ENCODE data around the gene EXOC6. TPM values are rescaled to one million over a fixed set of nuclear protein-coding genes. Genes with fewer than 3 reads are reported as not detected.

Gene EXOC6
- total and polyA plus RNA-seq, 2 donors: 10.6 to 17.4 TPM

DNA sequence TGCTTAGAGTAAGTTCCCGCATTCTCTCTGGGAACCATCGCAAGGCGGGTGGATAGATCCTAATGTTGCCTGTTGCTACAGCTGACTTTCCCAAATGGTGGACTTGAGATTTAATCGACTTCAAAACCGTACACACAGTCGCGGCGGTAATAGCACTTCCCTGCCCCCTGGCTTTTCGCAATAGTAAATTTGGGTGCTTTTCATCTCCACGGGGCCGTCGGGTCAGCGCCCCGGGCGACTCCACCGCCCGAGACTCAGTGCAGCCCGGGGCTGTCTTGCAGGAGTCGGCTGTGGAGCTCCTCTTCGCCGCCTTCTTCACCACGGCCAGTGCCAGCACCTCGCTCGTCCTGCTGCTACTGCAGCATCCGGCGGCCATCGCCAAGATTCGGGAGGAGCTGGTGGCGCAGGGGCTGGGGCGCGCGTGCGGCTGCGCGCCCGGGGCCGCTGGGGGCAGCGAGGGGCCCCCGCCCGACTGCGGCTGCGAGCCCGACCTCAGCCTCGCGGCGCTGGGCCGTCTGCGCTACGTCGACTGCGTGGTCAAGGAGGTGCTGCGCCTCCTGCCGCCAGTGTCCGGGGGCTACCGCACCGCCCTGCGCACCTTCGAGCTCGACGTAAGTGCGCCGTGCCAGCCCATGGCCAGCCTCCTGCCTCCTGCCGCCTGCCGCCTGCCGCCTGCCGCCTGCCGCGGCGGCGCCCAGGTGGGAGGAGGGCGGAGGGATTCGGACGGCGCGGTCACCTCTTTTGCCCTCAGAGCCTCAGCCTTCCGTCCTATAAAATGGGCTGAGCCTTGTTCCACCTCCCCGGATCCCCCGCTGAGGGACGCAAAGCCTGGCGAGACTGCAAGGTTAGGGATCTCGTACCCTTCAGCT, 217.6 kb downstream of the EXOC6 start:
- peaks cover 9 to 11% of the 10 kb centered on the region in 2 donors for H3K4me1 ChIP-seq (ENCODE audit: control insufficient read depth in 2 of 2, insufficient read depth in 2 of 2, low read length in 2 of 2)
- no peaks in the 10 kb centered on the region for H3K36me3 ChIP-seq (ENCODE audit: control insufficient read depth in 2 of 2, insufficient read depth in 2 of 2, low read length in 1 of 2)
- H3K27me3 ChIP-seq (ENCODE audit: control insufficient read depth in 2 of 2, insufficient read depth in 1 of 2, low read length in 1 of 2): peaks cover 99 to 100% of the 10 kb centered on the region in 2 donors
- no peak overlapping the region for H3K27ac ChIP-seq (ENCODE audit: low read depth in 1 of 2, low read length in 1 of 2)
- WGBS: 6% methylated on average over 81 of the region's 81 CpGs
- no peak for DNase-seq (ENCODE audit: low read depth in 6 of 9, low spot score in 9 of 9)
- peaks cover 0 to 1% of the 10 kb centered on the region in 2 donors for H3K9me3 ChIP-seq (ENCODE audit: control insufficient read depth in 2 of 2, insufficient read depth in 1 of 2, low read length in 1 of 2)
- H3K4me3 ChIP-seq (ENCODE audit: low read length in 2 of 2): no peak overlapping the region

- 22% methylated on average over 11 of the region's 11 CpGs for WGBS
- Histone ChIP-seq H3K27me3 (ENCODE audit: control insufficient read depth in 2 of 2, insufficient read depth in 1 of 2, low read length in 1 of 2) (peaks cover 98 to 100% of the 10 kb centered on the region in 2 donors), H3K36me3 (ENCODE audit: control insufficient read depth in 2 of 2, insufficient read depth in 2 of 2, low read length in 1 of 2) (no peaks in the 10 kb centered on the region), H3K4me3 (ENCODE audit: low read length in 2 of 2) (no peak overlapping the region), H3K9me3 (ENCODE audit: control insufficient read depth in 2 of 2, insufficient read depth in 1 of 2, low read length in 1 of 2) (peaks cover 0 to 1% of the 10 kb centered on the region in 2 donors), H3K4me1 (ENCODE audit: control insufficient read depth in 2 of 2, insufficient read depth in 2 of 2, low read length in 2 of 2) (peaks cover 9 to 11% of the 10 kb centered on the region in 2 donors), H3K27ac (ENCODE audit: low read depth in 1 of 2, low read length in 1 of 2) (no peak overlapping the region)
- DNase-seq (ENCODE audit: low read depth in 6 of 9, low spot score in 9 of 9): no peak
Observed at GRCh38 chr10:93066544-93066913, 218.2 kb downstream of the EXOC6 start.

DNA sequence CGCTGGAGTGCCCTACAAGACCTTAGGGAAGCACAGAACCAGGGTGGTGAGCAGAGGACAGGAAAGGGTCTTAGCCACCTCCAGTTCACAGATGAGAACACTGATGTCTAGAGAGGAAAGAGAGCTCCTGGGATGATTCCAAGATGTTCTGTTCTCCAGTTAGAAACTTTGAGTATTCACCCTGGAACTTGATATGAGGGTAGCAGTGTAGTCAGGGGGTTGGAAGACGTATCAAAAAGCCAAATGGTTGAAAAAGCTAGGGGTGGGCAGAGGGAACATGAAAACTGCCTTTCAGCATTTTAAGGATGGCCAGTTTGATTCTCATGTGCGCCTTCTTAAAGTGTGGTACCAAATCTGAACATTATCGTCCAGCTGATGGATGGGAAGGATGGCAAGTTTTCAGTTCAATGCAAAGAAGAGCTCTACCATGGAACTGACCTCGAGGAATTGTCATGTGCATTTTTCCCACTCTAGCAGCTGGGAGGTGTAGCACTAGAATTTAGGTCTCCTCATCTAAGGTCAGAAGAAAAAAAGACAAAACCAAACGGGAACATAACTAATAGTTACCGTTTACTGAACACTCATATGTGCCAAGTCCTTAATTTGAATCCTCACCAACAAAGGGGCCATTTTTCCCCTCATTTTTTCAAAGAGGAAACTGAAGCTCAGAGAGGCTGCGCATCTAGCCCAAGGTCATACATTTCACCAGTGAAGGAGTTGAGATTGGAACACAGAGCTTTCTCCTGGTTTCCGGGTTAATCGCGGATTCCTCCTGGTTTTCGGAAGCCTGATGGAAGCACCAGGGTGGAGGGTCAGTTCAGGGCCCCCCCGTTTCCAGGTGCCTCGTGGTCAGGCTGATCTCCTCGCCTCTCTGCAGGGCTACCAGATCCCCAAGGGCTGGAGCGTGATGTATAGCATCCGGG, 219.4 kb downstream of the EXOC6 start:
- DNase-seq (ENCODE audit: low read depth in 6 of 9, low spot score in 9 of 9): no peak
- WGBS: 12% methylated on average over 17 of the region's 17 CpGs
- H3K4me1 ChIP-seq (ENCODE audit: control insufficient read depth in 2 of 2, insufficient read depth in 2 of 2, low read length in 2 of 2): peaks cover 2 to 5% of the 10 kb centered on the region in 2 donors
- no peak overlapping the region for H3K4me3 ChIP-seq (ENCODE audit: low read length in 2 of 2)
- peaks cover 0 to 1% of the 10 kb centered on the region in 2 donors for H3K9me3 ChIP-seq (ENCODE audit: control insufficient read depth in 2 of 2, insufficient read depth in 1 of 2, low read length in 1 of 2)
- peaks cover 98 to 100% of the 10 kb centered on the region in 2 donors for H3K27me3 ChIP-seq (ENCODE audit: control insufficient read depth in 2 of 2, insufficient read depth in 1 of 2, low read length in 1 of 2)
- no peak overlapping the region for H3K27ac ChIP-seq (ENCODE audit: low read depth in 1 of 2, low read length in 1 of 2)
- H3K36me3 ChIP-seq (ENCODE audit: control insufficient read depth in 2 of 2, insufficient read depth in 2 of 2, low read length in 1 of 2): no peaks in the 10 kb centered on the region

GRCh38 chr10:93068411-93069244, 220.3 kb downstream of the EXOC6 start:
- no peaks in the 10 kb centered on the region for H3K9me3 ChIP-seq (ENCODE audit: control insufficient read depth in 2 of 2, insufficient read depth in 1 of 2, low read length in 1 of 2)
- WGBS: 3% methylated on average over 73 of the region's 73 CpGs
- peaks cover 98 to 100% of the 10 kb centered on the region in 2 donors for H3K27me3 ChIP-seq (ENCODE audit: control insufficient read depth in 2 of 2, insufficient read depth in 1 of 2, low read length in 1 of 2)
- H3K27ac ChIP-seq (ENCODE audit: low read depth in 1 of 2, low read length in 1 of 2): no peak overlapping the region
- H3K4me1 ChIP-seq (ENCODE audit: control insufficient read depth in 2 of 2, insufficient read depth in 2 of 2, low read length in 2 of 2): peaks cover 0 to 8% of the 10 kb centered on the region in 2 donors
- DNase-seq (ENCODE audit: low read depth in 6 of 9, low spot score in 9 of 9): no peak
- no peak overlapping the region for H3K4me3 ChIP-seq (ENCODE audit: low read length in 2 of 2)
- no peaks in the 10 kb centered on the region for H3K36me3 ChIP-seq (ENCODE audit: control insufficient read depth in 2 of 2, insufficient read depth in 2 of 2, low read length in 1 of 2)

DNA sequence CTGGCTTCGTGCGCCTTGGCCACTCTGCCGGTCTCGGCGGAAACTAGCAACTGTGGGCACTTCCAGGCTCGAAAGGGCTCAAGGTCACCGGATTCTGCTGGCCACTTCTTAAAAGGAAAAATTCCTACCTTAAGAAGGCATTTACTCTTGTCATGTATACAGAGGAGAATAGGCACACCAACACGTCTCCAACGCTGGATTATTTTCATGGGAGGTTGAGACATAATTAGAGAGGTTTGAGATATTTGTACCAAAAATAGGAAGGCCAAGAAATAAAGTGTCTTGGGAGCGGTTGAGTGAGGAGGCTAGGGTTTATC, 220.9 kb downstream of the EXOC6 start:
- H3K9me3 ChIP-seq (ENCODE audit: control insufficient read depth in 2 of 2, insufficient read depth in 1 of 2, low read length in 1 of 2): no peaks in the 10 kb centered on the region
- WGBS: 28% methylated on average over 10 of the region's 10 CpGs
- DNase-seq (ENCODE audit: low read depth in 6 of 9, low spot score in 9 of 9): no peak
- no peaks in the 10 kb centered on the region for H3K36me3 ChIP-seq (ENCODE audit: control insufficient read depth in 2 of 2, insufficient read depth in 2 of 2, low read length in 1 of 2)
- peaks cover 98 to 100% of the 10 kb centered on the region in 2 donors for H3K27me3 ChIP-seq (ENCODE audit: control insufficient read depth in 2 of 2, insufficient read depth in 1 of 2, low read length in 1 of 2)
- H3K4me3 ChIP-seq (ENCODE audit: low read length in 2 of 2): no peak overlapping the region
- H3K4me1 ChIP-seq (ENCODE audit: control insufficient read depth in 2 of 2, insufficient read depth in 2 of 2, low read length in 2 of 2): peaks cover 0 to 10% of the 10 kb centered on the region in 2 donors
- H3K27ac ChIP-seq (ENCODE audit: low read depth in 1 of 2, low read length in 1 of 2): no peak overlapping the region

DNA sequence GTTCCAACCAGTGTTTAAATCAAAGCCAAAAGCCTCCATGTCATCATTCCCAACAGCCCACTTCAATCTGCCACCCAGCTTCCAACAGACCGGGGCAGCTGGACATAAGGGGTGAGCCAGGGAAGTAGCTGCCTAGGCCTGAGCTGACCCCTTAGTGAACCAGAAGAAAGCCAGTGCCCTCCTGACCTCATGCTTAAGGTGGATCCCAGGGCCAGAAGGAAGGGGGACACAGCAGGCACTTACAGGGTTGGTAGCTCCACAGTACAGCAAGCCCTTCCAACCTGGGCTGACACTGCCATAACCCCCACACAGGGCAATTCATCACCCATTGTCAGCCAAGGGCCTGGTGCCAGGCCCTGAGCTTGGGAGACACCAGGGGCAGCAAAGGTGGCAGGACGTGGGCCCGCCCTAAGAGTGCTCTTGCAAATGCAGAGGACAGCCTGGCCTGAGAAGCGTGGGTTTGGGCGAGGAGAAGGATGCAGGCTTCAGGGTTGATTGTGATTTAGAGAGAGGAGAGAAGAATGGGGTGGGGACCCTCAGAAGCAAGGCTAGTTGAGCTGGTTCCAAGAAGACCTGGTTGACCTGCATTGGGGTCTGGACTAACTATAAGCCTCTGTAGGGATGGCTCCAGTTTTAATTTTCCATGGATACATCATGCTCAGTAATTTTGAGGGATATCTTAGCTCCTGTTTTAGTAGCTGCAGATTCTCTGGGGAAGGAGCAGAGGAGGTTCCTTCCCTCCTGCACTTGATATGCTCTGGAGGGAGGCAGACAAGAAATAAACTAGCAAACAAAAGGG, 222.3 kb downstream of the EXOC6 start:
- WGBS: 74% methylated on average over 5 of the region's 5 CpGs
- Histone ChIP-seq H3K9me3 (ENCODE audit: control insufficient read depth in 2 of 2, insufficient read depth in 1 of 2, low read length in 1 of 2) (no peaks in the 10 kb centered on the region), H3K27ac (ENCODE audit: low read depth in 1 of 2, low read length in 1 of 2) (no peak overlapping the region), H3K4me1 (ENCODE audit: control insufficient read depth in 2 of 2, insufficient read depth in 2 of 2, low read length in 2 of 2) (peaks cover 0 to 19% of the 10 kb centered on the region in 2 donors), H3K27me3 (ENCODE audit: control insufficient read depth in 2 of 2, insufficient read depth in 1 of 2, low read length in 1 of 2) (peaks cover 99 to 100% of the 10 kb centered on the region in 2 donors), H3K4me3 (ENCODE audit: low read length in 2 of 2) (no peak overlapping the region), H3K36me3 (ENCODE audit: control insufficient read depth in 2 of 2, insufficient read depth in 2 of 2, low read length in 1 of 2) (no peaks in the 10 kb centered on the region)
- DNase-seq (ENCODE audit: low read depth in 6 of 9, low spot score in 9 of 9): no peak

GRCh38 chr10:93071177-93071472, 222.8 kb downstream of the EXOC6 start:
- Histone ChIP-seq H3K27me3 (ENCODE audit: control insufficient read depth in 2 of 2, insufficient read depth in 1 of 2, low read length in 1 of 2) (peaks cover 99 to 100% of the 10 kb centered on the region in 2 donors), H3K9me3 (ENCODE audit: control insufficient read depth in 2 of 2, insufficient read depth in 1 of 2, low read length in 1 of 2) (no peaks in the 10 kb centered on the region), H3K36me3 (ENCODE audit: control insufficient read depth in 2 of 2, insufficient read depth in 2 of 2, low read length in 1 of 2) (no peaks in the 10 kb centered on the region), H3K27ac (ENCODE audit: low read depth in 1 of 2, low read length in 1 of 2) (no peak overlapping the region), H3K4me3 (ENCODE audit: low read length in 2 of 2) (no peak overlapping the region), H3K4me1 (ENCODE audit: control insufficient read depth in 2 of 2, insufficient read depth in 2 of 2, low read length in 2 of 2) (peaks cover 0 to 19% of the 10 kb centered on the region in 2 donors)
- DNase-seq (ENCODE audit: low read depth in 6 of 9, low spot score in 9 of 9): no peak
- WGBS: 50% methylated on average over 7 of the region's 7 CpGs

GRCh38 chr10:93071674-93072224, 223.4 kb downstream of the EXOC6 start:
- 3% methylated on average over 37 of the region's 37 CpGs for WGBS
- Histone ChIP-seq H3K9me3 (ENCODE audit: control insufficient read depth in 2 of 2, insufficient read depth in 1 of 2, low read length in 1 of 2) (no peaks in the 10 kb centered on the region), H3K4me1 (ENCODE audit: control insufficient read depth in 2 of 2, insufficient read depth in 2 of 2, low read length in 2 of 2) (peaks cover 0 to 19% of the 10 kb centered on the region in 2 donors), H3K27ac (ENCODE audit: low read depth in 1 of 2, low read length in 1 of 2) (no peak overlapping the region), H3K4me3 (ENCODE audit: low read length in 2 of 2) (peak overlapping the region in 1 of 2 donors; percentile 7), H3K36me3 (ENCODE audit: control insufficient read depth in 2 of 2, insufficient read depth in 2 of 2, low read length in 1 of 2) (no peaks in the 10 kb centered on the region), H3K27me3 (ENCODE audit: control insufficient read depth in 2 of 2, insufficient read depth in 1 of 2, low read length in 1 of 2) (peaks cover 98 to 100% of the 10 kb centered on the region in 2 donors)
- DNase-seq (ENCODE audit: low read depth in 6 of 9, low spot score in 9 of 9): no peak

Measured in thymus (tissue), 11 donors.